Measurements from ENCODE around the gene HS3ST1. TPM values are rescaled to one million over a fixed set of nuclear protein-coding genes. Genes with fewer than 3 reads are reported as not detected.
"Not testable (repeated sequence)": the region's sequence is repeated elsewhere in the genome, so short reads cannot be mapped to it uniquely, and the experiment has no call there.

Gene HS3ST1
- polyA plus RNA-seq, 1 donor, result 1.4 TPM

- no CpG with 5 or more reads among the region's 5 CpGs for WGBS (ENCODE audit: insufficient coverage, low lambda C conversion rate)
- no peaks in the 10 kb centered on the region for H3K27me3 ChIP-seq (ENCODE audit: control insufficient read depth, insufficient read depth, low read length)
- no peak overlapping the region for H3K27ac ChIP-seq (ENCODE audit: low read length)
- H3K4me1 ChIP-seq (ENCODE audit: control insufficient read depth, insufficient read depth, low read length), result no peaks in the 10 kb centered on the region
- DNase-seq, result no peak
- no peaks in the 10 kb centered on the region for H3K36me3 ChIP-seq (ENCODE audit: control insufficient read depth, insufficient read depth, low read length)
- H3K4me3 ChIP-seq (ENCODE audit: low read length), result no peak overlapping the region
- no peaks in the 10 kb centered on the region for H3K9me3 ChIP-seq (ENCODE audit: control insufficient read depth, low read depth, low read length)
These were observed 20.3 kb downstream of the HS3ST1 start for GRCh38 chr4:11408233-11408967.

DNA sequence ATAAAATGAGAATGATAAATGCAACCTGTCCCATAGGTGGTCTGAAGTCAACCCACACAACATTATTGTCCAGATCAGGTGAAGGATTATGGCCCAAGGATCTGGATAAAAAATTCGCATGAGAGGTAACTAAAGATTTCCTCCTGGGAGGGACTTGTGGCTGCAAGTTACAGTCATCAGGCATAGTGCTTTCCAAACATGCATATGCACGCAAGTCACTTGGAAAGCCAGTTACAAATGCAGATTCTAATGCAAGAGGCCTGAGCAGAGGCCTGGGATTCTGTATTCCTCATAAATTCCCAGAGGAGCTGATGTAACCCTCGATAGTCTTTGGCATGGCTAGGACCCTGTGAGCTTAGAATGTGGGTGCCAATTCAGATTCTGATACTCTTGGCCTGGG is 21.1 kb downstream of the HS3ST1 start:
- no CpG with 5 or more reads among the region's 3 CpGs for WGBS (ENCODE audit: insufficient coverage, low lambda C conversion rate)
- Histone ChIP-seq H3K27me3 (ENCODE audit: control insufficient read depth, insufficient read depth, low read length) (no peaks in the 10 kb centered on the region), H3K36me3 (ENCODE audit: control insufficient read depth, insufficient read depth, low read length) (no peaks in the 10 kb centered on the region), H3K4me3 (ENCODE audit: low read length) (no peak overlapping the region), H3K27ac (ENCODE audit: low read length) (no peak overlapping the region), H3K9me3 (ENCODE audit: control insufficient read depth, low read depth, low read length) (no peaks in the 10 kb centered on the region), H3K4me1 (ENCODE audit: control insufficient read depth, insufficient read depth, low read length) (no peaks in the 10 kb centered on the region)
- DNase-seq, result no peak

GRCh38 chr4:11404431-11404830 is 24.3 kb downstream of the HS3ST1 start:
- Histone ChIP-seq H3K4me3 (ENCODE audit: low read length) (no peak overlapping the region), H3K4me1 (ENCODE audit: control insufficient read depth, insufficient read depth, low read length) (no peaks in the 10 kb centered on the region), H3K9me3 (ENCODE audit: control insufficient read depth, low read depth, low read length) (peaks cover 5% of the 10 kb centered on the region), H3K27ac (ENCODE audit: low read length) (no peak overlapping the region), H3K36me3 (ENCODE audit: control insufficient read depth, insufficient read depth, low read length) (no peaks in the 10 kb centered on the region), H3K27me3 (ENCODE audit: control insufficient read depth, insufficient read depth, low read length) (no peaks in the 10 kb centered on the region)
- WGBS (ENCODE audit: insufficient coverage, low lambda C conversion rate), result no CpG with 5 or more reads among the region's 2 CpGs
- DNase-seq, result no peak

GRCh38 chr4:11402192-11402591 is 26.5 kb downstream of the HS3ST1 start:
- no peaks in the 10 kb centered on the region for H3K27me3 ChIP-seq (ENCODE audit: control insufficient read depth, insufficient read depth, low read length)
- no peak for DNase-seq
- WGBS (ENCODE audit: insufficient coverage, low lambda C conversion rate), result 100% methylated on average over 2 of the region's 3 CpGs
- no peak overlapping the region for H3K4me3 ChIP-seq (ENCODE audit: low read length)
- H3K4me1 ChIP-seq (ENCODE audit: control insufficient read depth, insufficient read depth, low read length), result no peaks in the 10 kb centered on the region
- H3K9me3 ChIP-seq (ENCODE audit: control insufficient read depth, low read depth, low read length), result peaks cover 6% of the 10 kb centered on the region
- H3K27ac ChIP-seq (ENCODE audit: low read length), result no peak overlapping the region
- H3K36me3 ChIP-seq (ENCODE audit: control insufficient read depth, insufficient read depth, low read length), result no peaks in the 10 kb centered on the region

DNA sequence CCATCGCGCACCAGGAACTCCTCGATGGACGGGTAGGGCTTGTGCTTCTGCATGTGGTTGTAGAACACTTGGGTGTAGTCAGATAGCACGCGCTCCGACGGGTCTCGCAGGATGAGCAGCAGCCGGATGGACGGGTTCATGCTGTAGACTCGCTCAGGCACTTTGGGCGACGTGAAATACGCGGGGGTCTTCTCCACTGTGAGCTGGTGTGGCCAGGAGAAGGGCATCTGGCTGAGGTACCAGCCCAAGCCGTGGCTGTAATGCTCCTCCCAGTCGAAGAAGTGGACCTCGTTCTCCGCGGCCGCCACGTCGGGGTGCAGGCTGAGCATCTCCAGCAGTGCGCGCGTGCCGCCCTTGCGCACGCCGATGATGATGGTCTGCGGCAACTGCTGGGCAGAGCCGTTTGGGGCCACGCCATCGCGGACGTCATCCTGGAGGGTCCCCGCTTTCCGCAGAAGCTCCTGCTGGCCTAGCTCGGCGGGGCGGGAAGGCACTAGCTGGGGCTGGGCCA is 29.2 kb downstream of the HS3ST1 start:
- WGBS (ENCODE audit: insufficient coverage, low lambda C conversion rate), result no CpG with 5 or more reads among the region's 42 CpGs

GRCh38 chr4:11397819-11398610 is 30.7 kb downstream of the HS3ST1 start:
- H3K36me3 ChIP-seq (ENCODE audit: control insufficient read depth, insufficient read depth, low read length), result no peaks in the 10 kb centered on the region
- 87% methylated on average over 5 of the region's 5 CpGs for WGBS (ENCODE audit: insufficient coverage, low lambda C conversion rate)
- H3K4me1 ChIP-seq (ENCODE audit: control insufficient read depth, insufficient read depth, low read length), result no peaks in the 10 kb centered on the region
- no peaks in the 10 kb centered on the region for H3K27me3 ChIP-seq (ENCODE audit: control insufficient read depth, insufficient read depth, low read length)
- peaks cover 6% of the 10 kb centered on the region for H3K9me3 ChIP-seq (ENCODE audit: control insufficient read depth, low read depth, low read length)
- H3K27ac ChIP-seq (ENCODE audit: low read length), result no peak overlapping the region
- DNase-seq, result no peak
- H3K4me3 ChIP-seq (ENCODE audit: low read length), result no peak overlapping the region

More for the DNA sequence above, 29.2 kb downstream of the HS3ST1 start:
- Histone ChIP-seq H3K9me3 (ENCODE audit: control insufficient read depth, low read depth, low read length) (peaks cover 6% of the 10 kb centered on the region), H3K4me1 (ENCODE audit: control insufficient read depth, insufficient read depth, low read length) (no peaks in the 10 kb centered on the region), H3K27ac (ENCODE audit: low read length) (no peak overlapping the region), H3K36me3 (ENCODE audit: control insufficient read depth, insufficient read depth, low read length) (no peaks in the 10 kb centered on the region), H3K4me3 (ENCODE audit: low read length) (no peak overlapping the region), H3K27me3 (ENCODE audit: control insufficient read depth, insufficient read depth, low read length) (no peaks in the 10 kb centered on the region)
- DNase-seq, result no peak

- WGBS (ENCODE audit: insufficient coverage, low lambda C conversion rate), result no CpG with 5 or more reads among the region's 1 CpG
- Histone ChIP-seq H3K4me1 (ENCODE audit: control insufficient read depth, insufficient read depth, low read length) (no peaks in the 10 kb centered on the region), H3K27me3 (ENCODE audit: control insufficient read depth, insufficient read depth, low read length) (no peaks in the 10 kb centered on the region), H3K9me3 (ENCODE audit: control insufficient read depth, low read depth, low read length) (peaks cover 6% of the 10 kb centered on the region), H3K4me3 (ENCODE audit: low read length) (no peak overlapping the region), H3K27ac (ENCODE audit: low read length) (no peak overlapping the region), H3K36me3 (ENCODE audit: control insufficient read depth, insufficient read depth, low read length) (no peaks in the 10 kb centered on the region)
- DNase-seq, result peak; percentile 6 to 20
These were observed 31.5 kb downstream of the HS3ST1 start for GRCh38 chr4:11397146-11397545.

- Histone ChIP-seq H3K36me3 (ENCODE audit: control insufficient read depth, insufficient read depth, low read length) (no peaks in the 10 kb centered on the region), H3K4me3 (ENCODE audit: low read length) (no peak overlapping the region), H3K9me3 (ENCODE audit: control insufficient read depth, low read depth, low read length) (no peaks in the 10 kb centered on the region), H3K27ac (ENCODE audit: low read length) (no peak overlapping the region), H3K4me1 (ENCODE audit: control insufficient read depth, insufficient read depth, low read length) (no peaks in the 10 kb centered on the region), H3K27me3 (ENCODE audit: control insufficient read depth, insufficient read depth, low read length) (no peaks in the 10 kb centered on the region)
- whole genome bisulfite sequencing (ENCODE audit: insufficient coverage, low lambda C conversion rate), result no CpG with 5 or more reads among the region's 2 CpGs
- no peak for DNase-seq
These were observed 35.1 kb downstream of the HS3ST1 start for GRCh38 chr4:11393551-11393950.

- H3K27me3 ChIP-seq (ENCODE audit: control insufficient read depth, insufficient read depth, low read length); H3K36me3 ChIP-seq (ENCODE audit: control insufficient read depth, insufficient read depth, low read length); H3K9me3 ChIP-seq (ENCODE audit: control insufficient read depth, low read depth, low read length); H3K27ac ChIP-seq (ENCODE audit: low read length); H3K4me1 ChIP-seq (ENCODE audit: control insufficient read depth, insufficient read depth, low read length); H3K4me3 ChIP-seq (ENCODE audit: low read length); DNase-seq: not testable (repeated sequence)
- no CpG with 5 or more reads among the region's 15 CpGs for WGBS (ENCODE audit: insufficient coverage, low lambda C conversion rate)
These were observed 44.6 kb downstream of the HS3ST1 start for GRCh38 chr4:11384072-11384471.

DNA sequence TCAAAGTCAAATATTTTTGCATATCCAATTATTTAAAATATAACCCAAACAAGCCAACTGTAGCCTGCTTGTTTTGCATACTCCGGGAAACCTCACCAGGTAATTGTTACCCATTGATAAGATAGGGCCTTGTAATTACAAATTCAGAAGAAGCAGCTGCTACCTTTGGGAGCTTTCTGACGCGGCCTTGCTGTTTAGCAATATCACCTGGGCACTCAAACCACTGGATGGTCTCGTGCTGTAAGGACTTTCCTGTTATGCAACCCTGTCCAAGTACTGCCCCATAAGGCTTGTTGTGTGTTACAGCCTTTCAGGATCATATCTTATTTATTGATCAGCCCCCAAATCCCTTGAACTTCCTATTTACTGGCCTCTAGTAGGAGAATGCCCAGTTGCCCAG is 52.1 kb downstream of the HS3ST1 start:
- no CpG with 5 or more reads among the region's 4 CpGs for WGBS (ENCODE audit: insufficient coverage, low lambda C conversion rate)
- no peaks in the 10 kb centered on the region for H3K4me1 ChIP-seq (ENCODE audit: control insufficient read depth, insufficient read depth, low read length)
- no peaks in the 10 kb centered on the region for H3K36me3 ChIP-seq (ENCODE audit: control insufficient read depth, insufficient read depth, low read length)
- H3K27me3 ChIP-seq (ENCODE audit: control insufficient read depth, insufficient read depth, low read length), result no peaks in the 10 kb centered on the region
- no peak overlapping the region for H3K27ac ChIP-seq (ENCODE audit: low read length)
- no peak for DNase-seq
- peaks cover 5% of the 10 kb centered on the region for H3K9me3 ChIP-seq (ENCODE audit: control insufficient read depth, low read depth, low read length)
- H3K4me3 ChIP-seq (ENCODE audit: low read length), result no peak overlapping the region

Data from large intestine (tissue), 3 donors.